Effector memory CD8-positive, alpha-beta T cell (primary cell): ENCODE results near the gene BARX1.

ENCODE experiments used
- ATAC-seq: fragments of 150-1000 bp; cut with Tn5 transposase; replicated peaks from 2 replicates; pipeline ENCODE4 v1.10.0; 2021; ENCODE audit warnings: mild to moderate bottlenecking, moderate library complexity
- DNase-seq, 3 experiments: peaks; one replicate each; pipeline ENCODE4 v3.0.0; 2021
- H3K27ac Mint-ChIP-seq, 2 donors: one replicate each; pipeline ENCODE4 v1.8.0; 2022; ENCODE audit warnings: mild to moderate bottlenecking in 2 of 2, mixed read lengths in 2 of 2, moderate library complexity in 2 of 2
- H3K27me3 Mint-ChIP-seq, 2 donors: one replicate each; pipeline ENCODE4 v1.8.0; 2022; ENCODE audit warnings: mixed read lengths in 2 of 2
- H3K36me3 Mint-ChIP-seq: one replicate; pipeline ENCODE4 v1.8.0; 2022; ENCODE audit warnings: mild to moderate bottlenecking, moderate library complexity, mixed read lengths; ENCODE audit not compliant: insufficient read depth
- H3K4me1 Mint-ChIP-seq, 2 donors: one replicate each; pipeline ENCODE4 v1.8.0; 2022; ENCODE audit warnings: low read depth in 2 of 2, mixed read lengths in 2 of 2
- H3K4me3 Mint-ChIP-seq, 2 donors: one replicate each; pipeline ENCODE4 v1.8.0; 2022; ENCODE audit warnings: mild to moderate bottlenecking in 2 of 2, mixed read lengths in 2 of 2, moderate library complexity in 2 of 2
- H3K9me3 Mint-ChIP-seq, 2 donors: one replicate each; pipeline ENCODE4 v1.8.0; 2022; ENCODE audit warnings: mixed read lengths in 2 of 2

The BARX1 gene

DNA sequence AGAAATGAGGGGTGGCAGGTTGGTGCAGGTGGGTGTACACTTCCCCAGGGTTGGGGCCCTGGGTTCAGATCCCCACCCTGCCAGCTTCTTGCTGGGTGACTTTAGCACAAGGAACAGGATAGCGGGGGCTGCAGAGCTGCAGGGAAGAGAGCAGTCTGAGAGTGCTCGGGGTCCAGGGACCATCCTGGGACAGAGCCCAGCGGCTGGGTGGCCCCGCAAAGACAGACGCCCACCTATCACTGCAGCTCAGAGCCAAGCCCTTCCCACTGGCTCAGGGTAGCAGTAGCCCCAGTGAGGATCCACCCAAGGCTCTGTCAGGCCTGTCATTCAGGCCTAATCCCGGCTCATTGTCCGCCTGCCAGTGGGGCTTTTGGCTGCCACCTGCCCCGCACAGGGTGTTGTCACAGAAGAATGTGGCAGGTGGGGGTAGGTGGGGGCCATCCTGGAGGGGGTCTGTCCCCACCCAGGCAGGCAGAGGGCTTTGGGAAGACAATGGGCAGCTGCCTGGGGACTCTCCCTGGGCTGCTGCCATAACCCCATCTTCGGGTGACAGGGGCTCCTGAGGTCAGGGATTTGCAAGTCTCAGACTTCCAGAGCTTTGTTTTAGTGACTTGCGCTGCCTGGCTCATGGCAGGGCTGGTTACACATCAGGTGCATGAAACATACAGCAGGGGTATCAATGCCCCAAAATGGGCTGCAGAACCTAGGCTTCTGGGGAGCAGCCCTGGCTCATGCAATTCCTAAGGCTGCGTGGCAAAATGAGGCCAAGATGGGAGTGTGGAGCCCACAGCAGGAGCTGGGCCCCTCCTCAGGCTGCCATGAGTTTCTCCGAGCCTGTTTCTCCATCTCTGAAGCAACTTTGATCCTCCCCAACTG is 52.1 kb downstream of the BARX1 start:
- Mint-ChIP-seq H3K4me3 (no peak overlapping the region), H3K36me3 (no peaks in the 10 kb centered on the region), H3K9me3 (no peaks in the 10 kb centered on the region), H3K4me1 (no peaks in the 10 kb centered on the region), H3K27me3 (peaks cover 15 to 78% of the 10 kb centered on the region in 2 donors), H3K27ac (no peak overlapping the region)
- DNase-seq = no peak
- ATAC-seq = no peak

DNA sequence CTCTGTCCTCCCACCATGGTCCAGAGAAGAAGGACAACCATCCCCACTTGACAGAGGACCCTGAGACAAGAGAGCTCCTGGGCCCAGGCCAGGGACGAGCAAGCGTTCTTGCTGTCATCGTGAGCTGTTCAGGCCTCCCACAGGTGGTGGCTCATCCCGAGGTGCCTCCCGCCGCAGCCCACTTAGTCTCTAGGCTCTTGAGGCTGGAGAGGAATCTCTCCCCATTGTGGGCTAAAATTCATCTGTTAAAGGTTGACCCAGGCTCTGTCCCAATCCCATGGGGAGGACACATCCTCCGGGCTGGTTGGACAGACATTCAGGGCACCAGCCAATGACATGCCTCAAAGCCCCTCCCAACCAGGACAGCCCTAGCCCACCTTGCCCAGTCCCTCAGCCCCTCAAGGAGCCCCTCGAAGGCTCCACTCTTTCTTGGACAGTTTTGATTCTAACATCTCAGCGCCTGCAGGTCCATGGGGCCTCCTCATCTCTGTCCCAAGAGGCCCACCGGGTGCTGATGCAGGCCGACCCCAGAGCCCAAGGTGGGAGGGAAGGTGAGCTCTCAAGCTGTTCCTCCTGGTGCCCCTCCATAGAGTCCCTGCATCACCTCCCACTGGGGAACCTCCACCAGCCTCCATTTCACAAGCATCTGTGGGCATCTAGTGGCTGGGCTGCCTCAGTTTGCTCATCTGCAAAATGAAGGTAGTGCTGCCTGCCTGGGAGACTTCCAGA is 52.9 kb downstream of the BARX1 start:
- Mint-ChIP-seq H3K27ac (no peak overlapping the region), H3K4me3 (no peak overlapping the region), H3K27me3 (peaks cover 15 to 71% of the 10 kb centered on the region in 2 donors), H3K4me1 (peaks cover 3 to 4% of the 10 kb centered on the region in 2 donors), H3K9me3 (no peaks in the 10 kb centered on the region), H3K36me3 (no peaks in the 10 kb centered on the region)
- DNase-seq (no peak), ATAC-seq (no peak)
